ENCODE results near the gene C19orf67.

DNA sequence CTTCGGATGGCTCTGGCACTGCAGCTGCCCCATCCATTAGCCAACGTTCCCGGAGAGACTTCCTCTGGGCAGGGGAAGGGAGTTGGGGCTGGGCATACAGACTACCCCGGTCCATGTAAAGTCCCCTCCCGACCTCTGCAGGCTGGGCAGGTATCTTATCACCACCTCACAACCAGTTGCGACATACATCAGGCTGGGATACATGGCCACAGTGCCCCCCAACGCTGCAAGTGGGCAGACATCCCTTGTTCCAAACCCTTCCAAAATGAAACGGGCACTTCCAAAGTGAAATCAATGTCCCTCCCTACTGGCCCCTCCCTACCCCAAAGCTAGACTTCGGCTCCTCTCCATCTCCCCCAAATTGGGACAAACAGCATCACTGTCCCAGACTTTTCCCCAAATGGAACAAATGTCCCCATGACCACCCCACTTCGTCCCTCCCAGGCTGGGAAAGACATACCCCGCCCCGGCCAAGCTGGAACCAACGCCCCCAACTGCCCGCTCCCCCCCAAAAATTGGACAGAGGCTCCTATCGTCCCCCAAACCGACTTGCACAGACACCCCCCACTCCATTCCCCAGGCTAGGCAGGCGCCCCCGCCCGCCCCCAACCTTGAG lies 28.7 kb downstream of the C19orf67 start:
- TF ChIP-seq, protein P1, sequence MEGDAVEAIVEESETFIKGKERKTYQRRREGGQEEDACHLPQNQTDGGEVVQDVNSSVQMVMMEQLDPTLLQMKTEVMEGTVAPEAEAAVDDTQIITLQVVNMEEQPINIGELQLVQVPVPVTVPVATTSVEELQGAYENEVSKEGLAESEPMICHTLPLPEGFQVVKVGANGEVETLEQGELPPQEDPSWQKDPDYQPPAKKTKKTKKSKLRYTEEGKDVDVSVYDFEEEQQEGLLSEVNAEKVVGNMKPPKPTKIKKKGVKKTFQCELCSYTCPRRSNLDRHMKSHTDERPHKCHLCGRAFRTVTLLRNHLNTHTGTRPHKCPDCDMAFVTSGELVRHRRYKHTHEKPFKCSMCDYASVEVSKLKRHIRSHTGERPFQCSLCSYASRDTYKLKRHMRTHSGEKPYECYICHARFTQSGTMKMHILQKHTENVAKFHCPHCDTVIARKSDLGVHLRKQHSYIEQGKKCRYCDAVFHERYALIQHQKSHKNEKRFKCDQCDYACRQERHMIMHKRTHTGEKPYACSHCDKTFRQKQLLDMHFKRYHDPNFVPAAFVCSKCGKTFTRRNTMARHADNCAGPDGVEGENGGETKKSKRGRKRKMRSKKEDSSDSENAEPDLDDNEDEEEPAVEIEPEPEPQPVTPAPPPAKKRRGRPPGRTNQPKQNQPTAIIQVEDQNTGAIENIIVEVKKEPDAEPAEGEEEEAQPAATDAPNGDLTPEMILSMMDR (IDR thresholded peaks at IDR 0.05; ENCODE audit: low read depth, low read length) = no peak
- no peak for TF ChIP-seq POLR2A (IDR thresholded peaks at IDR 0.05; ENCODE audit: extremely low read depth, insufficient read length)
- TF ChIP-seq, protein P2, sequence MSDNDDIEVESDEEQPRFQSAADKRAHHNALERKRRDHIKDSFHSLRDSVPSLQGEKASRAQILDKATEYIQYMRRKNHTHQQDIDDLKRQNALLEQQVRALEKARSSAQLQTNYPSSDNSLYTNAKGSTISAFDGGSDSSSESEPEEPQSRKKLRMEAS (IDR thresholded peaks at IDR 0.05; ENCODE audit: low read depth, low read length) = no peak
- no peak for TF ChIP-seq MYC (IDR thresholded peaks at IDR 0.05; ENCODE audit: low read depth, low read length)
